ENCODE measurements around the gene QRFP. TPM values are rescaled to one million over a fixed set of nuclear protein-coding genes. Genes with fewer than 3 reads are reported as not detected.

QRFP gene
- total and polyA plus RNA-seq, 2 donors (not counting 1 experiment from before 2014, with no cell fraction given) = not detected

DNA sequence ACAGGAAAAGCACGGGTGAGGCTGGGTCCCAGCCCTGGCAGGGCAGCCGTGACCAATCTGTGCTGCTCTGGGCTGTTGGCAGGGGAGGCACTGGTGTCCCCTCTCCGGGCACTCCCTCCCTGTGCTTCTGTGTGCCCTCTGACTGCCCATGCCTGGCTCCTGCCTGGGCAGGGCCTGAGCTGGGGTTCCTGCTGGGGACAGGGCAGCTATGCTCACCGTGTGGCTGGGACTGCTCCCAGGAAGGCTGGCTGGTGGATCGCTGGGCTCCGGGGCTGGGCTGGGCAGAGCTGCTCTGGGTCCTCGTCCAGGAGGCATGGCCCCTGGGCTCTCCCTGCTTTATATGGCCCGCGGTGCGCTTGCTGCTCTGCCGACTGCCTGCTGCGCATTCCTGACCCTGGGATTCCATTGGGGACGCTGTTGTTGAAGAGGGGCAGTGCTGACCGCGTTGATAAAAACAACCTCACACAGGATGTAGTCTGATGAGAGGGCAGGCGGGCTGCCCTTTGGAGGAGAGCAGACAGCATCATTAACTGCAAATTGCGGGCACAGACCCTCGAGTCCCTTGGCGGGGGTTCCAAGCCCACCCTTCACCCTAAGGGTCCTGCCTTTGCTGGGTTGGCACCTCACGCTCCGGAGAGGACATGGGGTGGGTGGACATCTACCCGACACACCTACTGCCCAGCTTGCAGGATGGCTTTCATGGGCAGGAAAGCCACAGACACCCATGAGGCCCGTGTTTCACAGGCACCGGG lies 955 bp downstream of the QRFP start:
- DNase-seq (ENCODE audit: low read depth in 2 of 2) = no peak
- no peaks in the 10 kb centered on the region for H4K20me1 ChIP-seq (ENCODE audit: control insufficient read depth, extremely low read depth, insufficient read depth, low read length)
- no peak overlapping the region for H2AFZ ChIP-seq (ENCODE audit: low read length)
- no peaks in the 10 kb centered on the region for H3K9me3 ChIP-seq (ENCODE audit: control insufficient read depth, insufficient read depth, low read depth, low read length)
- H3K4me2 ChIP-seq (ENCODE audit: extremely low read depth, insufficient read depth, low read length) = no peak overlapping the region
- H3K4me1 ChIP-seq (ENCODE audit: control insufficient read depth, extremely low read depth, insufficient read depth, low read length) = no peaks in the 10 kb centered on the region
- no peaks in the 10 kb centered on the region for H3K79me2 ChIP-seq (ENCODE audit: control insufficient read depth, insufficient read depth, low read length)
- H3K36me3 ChIP-seq (ENCODE audit: control insufficient read depth, insufficient read depth, low read length) = peaks cover 12% of the 10 kb centered on the region
- no peak overlapping the region for H3K9ac ChIP-seq (ENCODE audit: insufficient read depth, low read length)
- no peak overlapping the region for H3K4me3 ChIP-seq (replicated peaks in 1 of 4; ENCODE audit: control extremely low read depth in 1 of 4, insufficient read depth in 1 of 4, low read depth in 3 of 4, low read length in 4 of 4)
- TF ChIP-seq, protein P1, sequence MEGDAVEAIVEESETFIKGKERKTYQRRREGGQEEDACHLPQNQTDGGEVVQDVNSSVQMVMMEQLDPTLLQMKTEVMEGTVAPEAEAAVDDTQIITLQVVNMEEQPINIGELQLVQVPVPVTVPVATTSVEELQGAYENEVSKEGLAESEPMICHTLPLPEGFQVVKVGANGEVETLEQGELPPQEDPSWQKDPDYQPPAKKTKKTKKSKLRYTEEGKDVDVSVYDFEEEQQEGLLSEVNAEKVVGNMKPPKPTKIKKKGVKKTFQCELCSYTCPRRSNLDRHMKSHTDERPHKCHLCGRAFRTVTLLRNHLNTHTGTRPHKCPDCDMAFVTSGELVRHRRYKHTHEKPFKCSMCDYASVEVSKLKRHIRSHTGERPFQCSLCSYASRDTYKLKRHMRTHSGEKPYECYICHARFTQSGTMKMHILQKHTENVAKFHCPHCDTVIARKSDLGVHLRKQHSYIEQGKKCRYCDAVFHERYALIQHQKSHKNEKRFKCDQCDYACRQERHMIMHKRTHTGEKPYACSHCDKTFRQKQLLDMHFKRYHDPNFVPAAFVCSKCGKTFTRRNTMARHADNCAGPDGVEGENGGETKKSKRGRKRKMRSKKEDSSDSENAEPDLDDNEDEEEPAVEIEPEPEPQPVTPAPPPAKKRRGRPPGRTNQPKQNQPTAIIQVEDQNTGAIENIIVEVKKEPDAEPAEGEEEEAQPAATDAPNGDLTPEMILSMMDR (conservative IDR thresholded peaks at IDR 0.05 in 1 of 2, IDR thresholded peaks at IDR 0.05 in 1 of 2; ENCODE audit: low read depth in 1 of 2, low read length in 2 of 2) = no peak
- TF ChIP-seq EZH2 (IDR thresholded peaks at IDR 0.05; ENCODE audit: low read length, missing control alignments) = no peak
- H3K27ac ChIP-seq (ENCODE audit: insufficient read depth, low read length) = no peak overlapping the region
- no peaks in the 10 kb centered on the region for H3K27me3 ChIP-seq (ENCODE audit: control insufficient read depth, insufficient read depth, low read length)

DNA sequence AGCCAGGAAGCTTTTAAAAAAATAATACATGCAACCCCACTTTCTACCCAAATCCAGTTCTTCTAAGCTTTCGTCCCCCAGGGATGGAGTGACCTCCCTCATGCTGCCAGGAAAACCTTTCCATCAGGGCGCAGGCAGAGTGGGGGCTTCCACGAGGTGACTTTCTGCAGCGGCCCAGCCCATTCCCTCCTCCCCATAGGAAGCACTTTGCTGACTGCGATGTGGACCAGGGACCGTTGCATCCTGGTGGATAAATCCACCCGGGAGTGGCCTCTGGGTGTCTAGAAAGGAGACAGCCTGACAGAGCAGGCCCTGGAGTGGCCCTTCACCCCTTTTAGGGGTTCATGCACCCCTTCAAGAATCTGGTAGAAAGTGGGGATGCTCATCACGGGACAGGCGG lies 1.6 kb downstream of the QRFP start:
- Histone ChIP-seq H3K4me1 (ENCODE audit: control insufficient read depth, extremely low read depth, insufficient read depth, low read length) (no peaks in the 10 kb centered on the region), H2AFZ (ENCODE audit: low read length) (no peak overlapping the region), H3K27me3 (ENCODE audit: control insufficient read depth, insufficient read depth, low read length) (no peaks in the 10 kb centered on the region), H3K27ac (ENCODE audit: insufficient read depth, low read length) (no peak overlapping the region), H3K4me3 (replicated peaks in 1 of 4; ENCODE audit: control extremely low read depth in 1 of 4, insufficient read depth in 1 of 4, low read depth in 3 of 4, low read length in 4 of 4) (no peak overlapping the region), H3K36me3 (ENCODE audit: control insufficient read depth, insufficient read depth, low read length) (peaks cover 16% of the 10 kb centered on the region), H3K4me2 (ENCODE audit: extremely low read depth, insufficient read depth, low read length) (no peak overlapping the region), H3K9me3 (ENCODE audit: control insufficient read depth, insufficient read depth, low read depth, low read length) (no peaks in the 10 kb centered on the region), H4K20me1 (ENCODE audit: control insufficient read depth, extremely low read depth, insufficient read depth, low read length) (no peaks in the 10 kb centered on the region), H3K9ac (ENCODE audit: insufficient read depth, low read length) (no peak overlapping the region), H3K79me2 (ENCODE audit: control insufficient read depth, insufficient read depth, low read length) (no peaks in the 10 kb centered on the region)
- TF ChIP-seq EZH2 (IDR thresholded peaks at IDR 0.05; ENCODE audit: low read length, missing control alignments) = no peak
- no peak for DNase-seq (ENCODE audit: low read depth in 2 of 2)

DNA sequence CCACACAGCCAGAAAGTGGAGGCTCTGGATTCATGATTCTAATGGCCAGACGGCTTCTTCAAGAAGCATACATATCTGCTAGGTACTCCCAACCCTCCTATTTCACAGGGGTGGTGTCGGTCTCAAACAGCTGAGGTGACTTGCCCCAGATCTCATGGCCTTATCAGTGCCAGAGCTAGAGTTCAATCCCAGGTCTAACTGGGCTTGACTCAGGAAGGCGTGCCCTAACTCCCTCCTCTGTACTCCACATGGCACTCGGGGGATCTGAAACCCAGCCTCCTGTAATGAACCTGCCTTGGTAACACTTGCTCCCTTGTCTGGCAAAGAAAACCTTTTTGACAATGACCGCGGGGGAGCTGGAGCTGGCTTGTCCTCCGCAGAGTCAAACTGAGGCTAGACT lies 2.1 kb downstream of the QRFP start:
- no peaks in the 10 kb centered on the region for H3K9me3 ChIP-seq (ENCODE audit: control insufficient read depth, insufficient read depth, low read depth, low read length)
- H3K36me3 ChIP-seq (ENCODE audit: control insufficient read depth, insufficient read depth, low read length) = peaks cover 18% of the 10 kb centered on the region
- H3K4me3 ChIP-seq (replicated peaks in 1 of 4; ENCODE audit: control extremely low read depth in 1 of 4, insufficient read depth in 1 of 4, low read depth in 3 of 4, low read length in 4 of 4) = no peak overlapping the region
- no peaks in the 10 kb centered on the region for H3K27me3 ChIP-seq (ENCODE audit: control insufficient read depth, insufficient read depth, low read length)
- no peak for DNase-seq (ENCODE audit: low read depth in 2 of 2)
- H2AFZ ChIP-seq (ENCODE audit: low read length) = no peak overlapping the region
- no peak overlapping the region for H3K4me2 ChIP-seq (ENCODE audit: extremely low read depth, insufficient read depth, low read length)
- TF ChIP-seq EZH2 (IDR thresholded peaks at IDR 0.05; ENCODE audit: low read length, missing control alignments) = no peak
- TF ChIP-seq, protein P1 (conservative IDR thresholded peaks at IDR 0.05 in 1 of 2, IDR thresholded peaks at IDR 0.05 in 1 of 2; ENCODE audit: low read depth in 1 of 2, low read length in 2 of 2) = no peak
- no peaks in the 10 kb centered on the region for H4K20me1 ChIP-seq (ENCODE audit: control insufficient read depth, extremely low read depth, insufficient read depth, low read length)
- no peak overlapping the region for H3K9ac ChIP-seq (ENCODE audit: insufficient read depth, low read length)
- H3K79me2 ChIP-seq (ENCODE audit: control insufficient read depth, insufficient read depth, low read length) = no peaks in the 10 kb centered on the region
- H3K4me1 ChIP-seq (ENCODE audit: control insufficient read depth, extremely low read depth, insufficient read depth, low read length) = no peaks in the 10 kb centered on the region
- no peak overlapping the region for H3K27ac ChIP-seq (ENCODE audit: insufficient read depth, low read length)

Data from fibroblast of lung (primary cell).